Measurements from ENCODE around the gene WAC. TPM values are rescaled to one million over a fixed set of nuclear protein-coding genes. Genes with fewer than 3 reads are reported as not detected.

Gene WAC
- total RNA-seq, 2 experiments from 2014 or later, result 95.2 to 102 TPM

- no peak overlapping the region for H3K27ac Mint-ChIP-seq
- TF ChIP-seq CTCF (IDR thresholded peaks at IDR 0.05), result no peak
- no peaks in the 10 kb centered on the region for H3K9me3 Mint-ChIP-seq
- peaks cover 74% of the 10 kb centered on the region for H3K4me1 Mint-ChIP-seq (ENCODE audit: low read depth)
- H3K27me3 Mint-ChIP-seq, result no peaks in the 10 kb centered on the region
- POLR2A ChIA-PET, result interaction anchor here (0.9 to 3.9 kb wide), 3 partner anchors 11 to 26 kb away, joined by 3 to 14 read pairs (median 4); no protein-coding TSS in a partner anchor
- peaks cover 68% of the 10 kb centered on the region for H3K36me3 Mint-ChIP-seq (ENCODE audit: low read depth)
- no peak for ATAC-seq
- CTCF ChIA-PET, result no interaction called here
- no peak for DNase-seq
- no peak overlapping the region for H3K4me3 Mint-ChIP-seq
- intact Hi-C loops (cut with micrococcal nuclease), result no loop called here
These were observed 28.6 kb downstream of the WAC start for GRCh38 chr10:28561531-28561930.

GRCh38 chr10:28564905-28565304 lies 32.0 kb downstream of the WAC start:
- Mint-ChIP-seq H3K27me3 (no peaks in the 10 kb centered on the region), H3K27ac (peak overlapping the region; percentile 1), H3K4me1 (ENCODE audit: low read depth) (peaks cover 79% of the 10 kb centered on the region), H3K36me3 (ENCODE audit: low read depth) (peaks cover 59% of the 10 kb centered on the region), H3K9me3 (no peaks in the 10 kb centered on the region), H3K4me3 (no peak overlapping the region)
- ChIA-PET POLR2A (interaction anchor here (1.2 kb wide), 1 partner anchor 23 kb away, joined by 3 read pairs; no protein-coding TSS in a partner anchor), CTCF (interaction anchor here (2.0 kb wide), 1 partner anchor 14 kb away, joined by 7 read pairs; no protein-coding TSS in a partner anchor)
- intact Hi-C loops (cut with micrococcal nuclease), result no loop called here
- TF ChIP-seq CTCF (IDR thresholded peaks at IDR 0.05), result no peak
- DNase-seq, result no peak
- ATAC-seq, result peak; percentile 12

- Mint-ChIP-seq H3K27me3 (no peaks in the 10 kb centered on the region), H3K9me3 (no peaks in the 10 kb centered on the region), H3K36me3 (ENCODE audit: low read depth) (peaks cover 55% of the 10 kb centered on the region), H3K27ac (peak overlapping the region; percentile 22), H3K4me3 (no peak overlapping the region), H3K4me1 (ENCODE audit: low read depth) (peaks cover 78% of the 10 kb centered on the region)
- ChIA-PET CTCF (interaction anchor here (1.0 to 2.0 kb wide), 2 partner anchors 10 to 15 kb away, joined by 3 to 7 read pairs; no protein-coding TSS in a partner anchor), POLR2A (interaction anchor here (0.6 to 1.2 kb wide), 2 partner anchors 16 to 34 kb away, joined by 3 read pairs; partner anchors contain the start of gene WAC)
- TF ChIP-seq CTCF (IDR thresholded peaks at IDR 0.05), result no peak
- ATAC-seq, result no peak
- intact Hi-C loops (cut with micrococcal nuclease), result no loop called here
- no peak for DNase-seq
These were observed 33.6 kb downstream of the WAC start for GRCh38 chr10:28566458-28567015.

- CTCF ChIA-PET, result interaction anchor here (1.6 kb wide), 1 partner anchor 17 kb away, joined by 3 read pairs; no protein-coding TSS in a partner anchor
- TF ChIP-seq CTCF (IDR thresholded peaks at IDR 0.05), result no peak
- H3K36me3 Mint-ChIP-seq (ENCODE audit: low read depth), result peaks cover 51% of the 10 kb centered on the region
- H3K4me1 Mint-ChIP-seq (ENCODE audit: low read depth), result peaks cover 83% of the 10 kb centered on the region
- peak overlapping the region; percentile 62 for H3K27ac Mint-ChIP-seq
- no peaks in the 10 kb centered on the region for H3K9me3 Mint-ChIP-seq
- DNase-seq, result no peak
- ATAC-seq, result peak; percentile 57
- POLR2A ChIA-PET, result interaction anchor here (0.7 to 1.0 kb wide), 2 partner anchors 9 to 11 kb away, joined by 3 to 4 read pairs; no protein-coding TSS in a partner anchor
- H3K4me3 Mint-ChIP-seq, result no peak overlapping the region
- H3K27me3 Mint-ChIP-seq, result no peaks in the 10 kb centered on the region
- intact Hi-C loops (cut with micrococcal nuclease), result no loop called here
These were observed 36.7 kb downstream of the WAC start for GRCh38 chr10:28569506-28570159.

GRCh38 chr10:28570598-28570997 lies 37.7 kb downstream of the WAC start:
- ChIA-PET POLR2A (no interaction called here), CTCF (interaction anchor here (1.6 kb wide), 1 partner anchor 18 kb away, joined by 3 read pairs; no protein-coding TSS in a partner anchor)
- peak overlapping the region; percentile 73 for H3K27ac Mint-ChIP-seq
- ATAC-seq, result peak; percentile 10
- no peak overlapping the region for H3K4me3 Mint-ChIP-seq
- H3K27me3 Mint-ChIP-seq, result no peaks in the 10 kb centered on the region
- no peak for DNase-seq
- H3K4me1 Mint-ChIP-seq (ENCODE audit: low read depth), result peaks cover 84% of the 10 kb centered on the region
- intact Hi-C loops (cut with micrococcal nuclease), result no loop called here
- H3K36me3 Mint-ChIP-seq (ENCODE audit: low read depth), result peaks cover 56% of the 10 kb centered on the region
- TF ChIP-seq CTCF (IDR thresholded peaks at IDR 0.05), result no peak
- no peaks in the 10 kb centered on the region for H3K9me3 Mint-ChIP-seq
